Measurements from ENCODE around the gene ATAD1. TPM values are rescaled to one million over a fixed set of nuclear protein-coding genes. Genes with fewer than 3 reads are reported as not detected.
"Not testable (repeated sequence)": the region's sequence is repeated elsewhere in the genome, so short reads cannot be mapped to it uniquely, and the experiment has no call there.

The ATAD1 gene
- total RNA-seq, 4 donors from 2014 or later, result 34.2 to 43.2 (median 38.5) TPM

GRCh38 chr10:87816163-87816897 is 1.7 kb downstream of the ATAD1 start:
- H3K4me3 ChIP-seq (ENCODE audit: low read depth, poor library complexity, severe bottlenecking), result no peak overlapping the region
- DNase-seq (ENCODE audit: low spot score in 2 of 2), result no peak
- WGBS, 2 donors, result 78 to 79% methylated on average over 9 of the region's 9 CpGs
- TF ChIP-seq, protein P1, sequence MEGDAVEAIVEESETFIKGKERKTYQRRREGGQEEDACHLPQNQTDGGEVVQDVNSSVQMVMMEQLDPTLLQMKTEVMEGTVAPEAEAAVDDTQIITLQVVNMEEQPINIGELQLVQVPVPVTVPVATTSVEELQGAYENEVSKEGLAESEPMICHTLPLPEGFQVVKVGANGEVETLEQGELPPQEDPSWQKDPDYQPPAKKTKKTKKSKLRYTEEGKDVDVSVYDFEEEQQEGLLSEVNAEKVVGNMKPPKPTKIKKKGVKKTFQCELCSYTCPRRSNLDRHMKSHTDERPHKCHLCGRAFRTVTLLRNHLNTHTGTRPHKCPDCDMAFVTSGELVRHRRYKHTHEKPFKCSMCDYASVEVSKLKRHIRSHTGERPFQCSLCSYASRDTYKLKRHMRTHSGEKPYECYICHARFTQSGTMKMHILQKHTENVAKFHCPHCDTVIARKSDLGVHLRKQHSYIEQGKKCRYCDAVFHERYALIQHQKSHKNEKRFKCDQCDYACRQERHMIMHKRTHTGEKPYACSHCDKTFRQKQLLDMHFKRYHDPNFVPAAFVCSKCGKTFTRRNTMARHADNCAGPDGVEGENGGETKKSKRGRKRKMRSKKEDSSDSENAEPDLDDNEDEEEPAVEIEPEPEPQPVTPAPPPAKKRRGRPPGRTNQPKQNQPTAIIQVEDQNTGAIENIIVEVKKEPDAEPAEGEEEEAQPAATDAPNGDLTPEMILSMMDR (IDR thresholded peaks at IDR 0.05), result no peak
- TF ChIP-seq POLR2A (IDR thresholded peaks at IDR 0.05), result no peak
- intact Hi-C loops (cut with DNase I; ENCODE audit: low total_unique reads), result no loop called here

DNA sequence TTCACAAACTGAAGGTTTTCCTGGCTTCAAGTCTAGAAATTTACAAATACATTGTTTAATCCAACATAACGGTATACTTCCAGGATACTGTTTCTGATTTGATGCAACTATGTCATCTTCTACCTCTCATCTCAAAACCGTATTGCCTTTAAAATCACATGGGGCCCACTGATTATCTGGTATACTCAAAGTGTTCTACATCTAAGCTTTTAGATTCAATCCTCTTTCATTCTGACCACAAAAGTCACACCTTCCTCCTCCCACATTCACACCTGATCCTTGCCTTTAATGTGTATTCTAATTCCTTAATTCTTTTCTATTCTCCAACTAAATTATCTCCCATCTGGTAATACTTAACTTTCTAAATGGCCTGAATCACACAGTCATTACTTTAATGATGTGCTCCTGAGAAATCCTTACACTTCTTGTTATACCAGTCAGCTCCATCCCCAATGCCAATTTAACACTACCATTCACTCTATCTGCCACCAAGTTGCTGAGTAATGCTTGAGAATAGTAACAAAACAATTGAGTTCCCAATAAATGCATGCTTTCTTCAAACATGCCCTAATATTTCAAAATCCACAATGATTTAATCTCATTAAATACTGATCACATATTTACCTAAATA is 13.0 kb downstream of the ATAD1 start:
- DNase-seq (ENCODE audit: low spot score in 2 of 2), result no peak
- intact Hi-C loops (cut with DNase I; ENCODE audit: low total_unique reads), result no loop called here
- 86 to 96% methylated on average over 2 of the region's 2 CpGs for WGBS, 2 donors
- no peak for TF ChIP-seq POLR2A (IDR thresholded peaks at IDR 0.05)
- TF ChIP-seq, protein P1 (IDR thresholded peaks at IDR 0.05), result no peak
- no peak overlapping the region for H3K4me3 ChIP-seq (ENCODE audit: low read depth, poor library complexity, severe bottlenecking)

GRCh38 chr10:87803831-87804230 is 14.2 kb downstream of the ATAD1 start:
- intact Hi-C loops (cut with DNase I; ENCODE audit: low total_unique reads), result no loop called here

DNA sequence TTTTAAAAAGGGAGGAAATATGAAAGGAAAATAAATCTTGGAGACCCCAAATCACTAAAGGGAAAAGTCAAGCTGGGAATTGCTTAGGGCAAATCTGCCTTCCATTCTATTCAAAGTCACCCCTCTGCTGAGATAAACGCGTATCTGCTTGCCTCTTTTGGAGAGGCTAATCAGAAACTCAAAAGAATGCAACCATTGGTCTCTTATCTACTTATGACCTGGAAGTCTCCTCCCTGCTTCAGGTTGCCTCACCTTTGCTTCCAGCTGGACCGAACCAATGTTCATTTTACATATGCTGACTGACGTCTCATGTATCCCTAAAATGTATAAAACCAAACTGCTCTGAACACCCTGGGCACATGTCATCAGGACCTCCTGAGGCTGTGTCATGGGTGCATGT is 14.7 kb downstream of the ATAD1 start:
- no peak for DNase-seq (ENCODE audit: low spot score in 2 of 2)
- WGBS, 2 donors, result 95 to 97% methylated on average over 4 of the region's 4 CpGs
- H3K4me3 ChIP-seq (ENCODE audit: low read depth, poor library complexity, severe bottlenecking), result no peak overlapping the region
- TF ChIP-seq, protein P1 (IDR thresholded peaks at IDR 0.05), result no peak
- TF ChIP-seq POLR2A (IDR thresholded peaks at IDR 0.05), result no peak
- intact Hi-C loops (cut with DNase I; ENCODE audit: low total_unique reads), result no loop called here

More at GRCh38 chr10:87803831-87804230, 14.2 kb downstream of the ATAD1 start:
- H3K4me3 ChIP-seq (ENCODE audit: low read depth, poor library complexity, severe bottlenecking), result no peak overlapping the region
- TF ChIP-seq, protein P1 (IDR thresholded peaks at IDR 0.05), result no peak
- TF ChIP-seq POLR2A (IDR thresholded peaks at IDR 0.05), result no peak
- DNase-seq (ENCODE audit: low spot score in 2 of 2), result no peak

DNA sequence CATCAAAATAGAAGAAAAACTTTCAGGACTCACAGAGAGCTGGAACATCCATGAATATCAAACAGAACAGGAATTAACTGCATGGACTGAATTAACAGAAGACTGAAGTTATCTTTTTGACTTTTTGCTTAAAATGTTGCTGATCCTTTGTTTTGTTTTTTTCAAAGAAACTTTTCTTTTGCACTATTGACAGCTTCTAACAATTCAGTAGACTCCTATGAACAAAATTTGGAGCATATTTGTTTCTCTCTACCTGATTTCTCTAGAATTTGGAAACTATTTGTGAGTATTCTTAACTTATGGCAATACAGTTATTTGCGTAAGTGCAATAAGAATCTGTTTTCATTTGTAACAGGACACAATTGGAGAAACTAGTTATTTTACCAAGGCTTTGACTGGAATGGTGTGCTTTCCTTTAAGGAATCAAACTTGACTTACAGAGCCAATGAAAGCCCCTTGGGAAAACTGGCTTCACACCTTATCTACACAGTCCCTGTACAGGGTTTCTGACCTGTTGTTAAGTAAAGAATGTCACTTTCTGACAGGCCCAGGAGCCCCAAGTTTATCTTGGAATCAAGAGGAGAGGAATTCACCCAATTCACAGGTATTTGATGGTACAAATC is 16.1 kb downstream of the ATAD1 start:
- DNase-seq (ENCODE audit: low spot score in 2 of 2); intact Hi-C loops (cut with DNase I; ENCODE audit: low total_unique reads); H3K4me3 ChIP-seq (ENCODE audit: low read depth, poor library complexity, severe bottlenecking): not testable (repeated sequence)
- 97 to 100% methylated on average over 1 of the region's 1 CpG for WGBS, 2 donors

DNA sequence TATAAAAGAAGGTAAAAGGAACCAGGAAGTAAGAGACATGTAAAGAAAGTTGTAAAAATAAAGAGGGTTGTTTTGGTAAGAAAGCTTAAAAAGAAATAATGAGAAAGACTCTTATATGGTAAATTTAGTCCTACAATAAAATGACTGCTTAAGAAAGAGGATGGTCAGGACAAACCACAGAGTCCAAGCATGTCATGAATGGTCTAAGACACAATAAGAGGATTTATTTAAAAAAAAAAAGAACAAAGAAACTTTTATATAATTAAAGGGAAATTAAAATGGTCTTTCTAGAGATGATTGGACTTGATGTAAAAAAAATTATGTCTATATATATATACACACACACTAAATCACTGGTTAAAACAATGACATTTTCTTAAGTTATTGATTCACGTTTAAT is 18.2 kb downstream of the ATAD1 start:
- H3K4me3 ChIP-seq (ENCODE audit: low read depth, poor library complexity, severe bottlenecking), result no peak overlapping the region
- WGBS, 2 donors, result 91 to 94% methylated on average over 1 of the region's 1 CpG
- intact Hi-C loops (cut with DNase I; ENCODE audit: low total_unique reads), result no loop called here
- DNase-seq (ENCODE audit: low spot score in 2 of 2), result no peak
- TF ChIP-seq, protein P1 (IDR thresholded peaks at IDR 0.05), result no peak
- TF ChIP-seq POLR2A (IDR thresholded peaks at IDR 0.05), result no peak
